ENCODE measurements around the gene HMGB2. TPM values are rescaled to one million over a fixed set of nuclear protein-coding genes. Genes with fewer than 3 reads are reported as not detected.

Gene HMGB2
- total and polyA plus RNA-seq, 2 of the 8 experiments (the other 6 are each of a cell fraction or from before 2014, with no cell fraction given) = 54.7 to 218 TPM

DNA sequence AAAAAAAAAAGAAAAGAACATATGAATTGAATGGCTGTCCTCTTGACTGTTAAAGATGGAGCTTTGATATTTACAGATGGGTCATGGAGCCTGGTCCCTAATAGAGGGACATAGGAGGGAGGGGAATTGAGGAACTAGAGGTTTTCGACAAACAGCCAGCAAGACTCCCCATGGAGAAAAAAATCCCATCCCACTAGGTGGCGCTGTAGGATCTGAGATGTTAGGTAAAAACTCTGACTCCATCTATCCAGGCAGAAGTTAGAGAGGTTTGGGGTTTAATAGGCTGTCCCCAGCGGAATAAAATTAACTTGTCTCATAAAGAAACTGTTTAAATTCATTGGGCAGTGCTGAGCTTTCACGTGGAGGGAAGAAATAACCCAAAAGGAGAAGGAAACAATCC lies 45.9 kb downstream of the HMGB2 start:
- Histone ChIP-seq H3K27ac (ENCODE audit: low read depth, low read length) (no peak overlapping the region), H3K27me3 (replicated peaks in 1 of 4; ENCODE audit: control insufficient read depth in 3 of 4, extremely low read depth in 1 of 4, insufficient read depth in 3 of 4, low read length in 3 of 4) (peaks cover 0 to 1% (median 0%) of the 10 kb centered on the region in 4 experiments; a peak in 1 of 7 replicates), H2BK20ac (ENCODE audit: low read length) (no peak overlapping the region), H2AK5ac (ENCODE audit: low read depth, low read length) (no peak overlapping the region), H4K8ac (ENCODE audit: extremely low read depth, insufficient read depth, low read length) (no peak overlapping the region), H3K23me2 (ENCODE audit: low read depth, low read length) (no peaks in the 10 kb centered on the region), H3K14ac (ENCODE audit: insufficient read length) (no peak overlapping the region), H4K91ac (replicated peaks; ENCODE audit: insufficient read length, low read length) (no peak overlapping the region), H3K4me1 (replicated peaks in 1 of 4; ENCODE audit: control insufficient read depth in 3 of 4, insufficient read depth in 4 of 4, low read length in 3 of 4) (0 out of 7 replicates have a peak, but pooled peaks cover 0 to 1% (median 0%) of the 10 kb centered on the region in 4 experiments), H3K56ac (replicated peaks; ENCODE audit: insufficient read length, low read depth, low read length) (no peak overlapping the region), H2BK15ac (ENCODE audit: low read length) (no peak overlapping the region), H3K36me3 (ENCODE audit: control insufficient read depth in 2 of 4, insufficient read depth in 4 of 4, low read length in 3 of 4) (peaks cover 0 to 31% (median 7%) of the 10 kb centered on the region in 4 experiments; a peak in 3 of 8 replicates), H3K79me1 (ENCODE audit: low read depth, low read length) (no peaks in the 10 kb centered on the region; the same call in 1 of the 2 replicates), H2BK12ac (ENCODE audit: low read depth, low read length) (no peak overlapping the region), H3K4me3 (ENCODE audit: extremely low read depth in 1 of 4, insufficient read depth in 2 of 4, low read depth in 3 of 4, low read length in 4 of 4) (no peak overlapping the region), H3K4ac (replicated peaks; ENCODE audit: insufficient read length, low read depth, low read length) (no peak overlapping the region), H4K5ac (ENCODE audit: insufficient read length, low read depth, low read length) (no peak overlapping the region), H3K79me2 (ENCODE audit: control insufficient read depth in 1 of 2, insufficient read depth in 2 of 2, low read length in 2 of 2) (peaks cover 0 to 36% of the 10 kb centered on the region in 2 experiments; a peak in 2 of 4 replicates), H3K9me3 (ENCODE audit: insufficient read depth in 2 of 2, low read depth in 1 of 2, low read length in 1 of 2) (peaks cover 30 to 34% of the 10 kb centered on the region in 2 experiments), H3K18ac (ENCODE audit: extremely low read depth, low read length) (no peak overlapping the region), H2BK120ac (replicated peaks; ENCODE audit: low read depth, low read length) (no peak overlapping the region), H3K9ac (replicated peaks in 1 of 4; ENCODE audit: extremely low read depth in 1 of 4, low read depth in 3 of 4, low read length in 3 of 4) (no peak overlapping the region), H2AFZ (ENCODE audit: low read length) (no peak overlapping the region), H2BK5ac (ENCODE audit: low read depth, low read length) (no peak overlapping the region), H3K4me2 (ENCODE audit: insufficient read depth in 1 of 2, low read depth in 2 of 2, low read length in 2 of 2) (no peak overlapping the region), H3K23ac (ENCODE audit: insufficient read length) (no peak overlapping the region), H4K20me1 (replicated peaks in 1 of 2; ENCODE audit: control insufficient read depth in 1 of 2, insufficient read depth in 2 of 2, low read length in 2 of 2) (no peaks in the 10 kb centered on the region)
- 65% methylated on average over 4 of the region's 4 CpGs; no CpG with 5 or more reads in 1 of the 2 experiments for WGBS, 2 experiments (ENCODE audit: extremely low coverage in 1 of 2, insufficient coverage in 1 of 2, insufficient read length in 1 of 2, insufficient replicate concordance in 2 of 2, low coverage in 1 of 2, low lambda C conversion rate in 2 of 2, missing lambda C conversion rate in 1 of 2)
- POLR2A ChIA-PET (ENCODE audit: partially characterized antibody) = no interaction called here
- peak; percentile 31 to 91 for DNase-seq (ENCODE audit: low read depth in 1 of 2, low spot score in 2 of 2)
- CTCF ChIA-PET (ENCODE audit: partially characterized antibody) = interaction anchor here (0.6 to 5.4 kb wide), 19 partner anchors 9 to 275 kb away, joined by 3 to 33 read pairs (median 4); no protein-coding TSS in a partner anchor
- peak; percentile 73 for FAIRE-seq
- TF ChIP-seq RAD21 (IDR thresholded peaks at IDR 0.05 in 1 of 2, conservative IDR thresholded peaks at IDR 0.05 in 1 of 2; ENCODE audit: low read depth in 2 of 2, low read length in 2 of 2) (peak; percentile 66 to 72), JUN (IDR thresholded peaks at IDR 0.05; ENCODE audit: low read depth, low read length) (no peak)
- TF ChIP-seq, protein P1, sequence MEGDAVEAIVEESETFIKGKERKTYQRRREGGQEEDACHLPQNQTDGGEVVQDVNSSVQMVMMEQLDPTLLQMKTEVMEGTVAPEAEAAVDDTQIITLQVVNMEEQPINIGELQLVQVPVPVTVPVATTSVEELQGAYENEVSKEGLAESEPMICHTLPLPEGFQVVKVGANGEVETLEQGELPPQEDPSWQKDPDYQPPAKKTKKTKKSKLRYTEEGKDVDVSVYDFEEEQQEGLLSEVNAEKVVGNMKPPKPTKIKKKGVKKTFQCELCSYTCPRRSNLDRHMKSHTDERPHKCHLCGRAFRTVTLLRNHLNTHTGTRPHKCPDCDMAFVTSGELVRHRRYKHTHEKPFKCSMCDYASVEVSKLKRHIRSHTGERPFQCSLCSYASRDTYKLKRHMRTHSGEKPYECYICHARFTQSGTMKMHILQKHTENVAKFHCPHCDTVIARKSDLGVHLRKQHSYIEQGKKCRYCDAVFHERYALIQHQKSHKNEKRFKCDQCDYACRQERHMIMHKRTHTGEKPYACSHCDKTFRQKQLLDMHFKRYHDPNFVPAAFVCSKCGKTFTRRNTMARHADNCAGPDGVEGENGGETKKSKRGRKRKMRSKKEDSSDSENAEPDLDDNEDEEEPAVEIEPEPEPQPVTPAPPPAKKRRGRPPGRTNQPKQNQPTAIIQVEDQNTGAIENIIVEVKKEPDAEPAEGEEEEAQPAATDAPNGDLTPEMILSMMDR (IDR thresholded peaks at IDR 0.05; ENCODE audit: control extremely low read depth in 1 of 3, insufficient read depth in 1 of 3, low read depth in 1 of 3, low read length in 3 of 3) = peak; percentile 19 to 73 (median 68)
